HG03457 (cell line): Measurements from ENCODE around the gene CTLA4.

Experiments used
- ATAC-seq: cut with Tn5 transposase; IDR thresholded peaks from one replicate; pipeline ENCODE4 v1.9.1; 2021; ENCODE audit warnings: moderate number of reproducible peaks; ENCODE audit not compliant: unreplicated experiment

CTLA4 gene

DNA sequence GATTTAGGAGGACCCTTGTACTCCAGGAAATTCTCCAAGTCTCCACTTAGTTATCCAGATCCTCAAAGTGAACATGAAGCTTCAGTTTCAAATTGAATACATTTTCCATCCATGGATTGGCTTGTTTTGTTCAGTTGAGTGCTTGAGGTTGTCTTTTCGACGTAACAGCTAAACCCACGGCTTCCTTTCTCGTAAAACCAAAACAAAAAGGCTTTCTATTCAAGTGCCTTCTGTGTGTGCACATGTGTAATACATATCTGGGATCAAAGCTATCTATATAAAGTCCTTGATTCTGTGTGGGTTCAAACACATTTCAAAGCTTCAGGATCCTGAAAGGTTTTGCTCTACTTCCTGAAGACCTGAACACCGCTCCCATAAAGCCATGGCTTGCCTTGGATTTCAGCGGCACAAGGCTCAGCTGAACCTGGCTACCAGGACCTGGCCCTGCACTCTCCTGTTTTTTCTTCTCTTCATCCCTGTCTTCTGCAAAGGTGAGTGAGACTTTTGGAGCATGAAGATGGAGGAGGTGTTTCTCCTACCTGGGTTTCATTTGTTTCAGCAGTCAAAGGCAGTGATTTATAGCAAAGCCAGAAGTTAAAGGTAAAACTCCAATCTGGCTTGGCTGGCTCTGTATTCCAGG, at the start of gene CTLA4:
CTLA4 (plus strand) TSS at position 211 of the 640 bp plus-strand sequence; CDS start at position 383, 172 bp downstream.
- ATAC-seq = no peak

DNA sequence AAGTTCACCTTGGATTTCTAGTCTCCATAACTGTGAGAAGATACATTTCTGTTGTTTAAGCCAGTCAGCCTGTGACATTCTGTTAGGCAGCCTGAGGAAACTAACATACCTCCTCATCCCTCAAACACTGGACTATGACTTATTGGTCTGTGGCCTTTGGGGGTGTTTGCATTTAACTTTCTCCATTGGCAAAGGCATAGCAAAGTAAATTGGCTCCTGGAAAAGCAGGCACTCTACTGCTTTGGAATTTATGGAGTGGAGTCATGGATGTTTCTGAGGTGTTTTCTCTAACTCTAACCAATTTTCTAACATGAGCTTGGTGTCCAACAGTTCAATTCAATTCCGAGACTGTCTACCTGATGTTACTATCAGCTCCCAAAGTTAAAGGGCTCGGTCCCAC, 48.9 kb upstream of the CTLA4 start:
- ATAC-seq = no peak

DNA sequence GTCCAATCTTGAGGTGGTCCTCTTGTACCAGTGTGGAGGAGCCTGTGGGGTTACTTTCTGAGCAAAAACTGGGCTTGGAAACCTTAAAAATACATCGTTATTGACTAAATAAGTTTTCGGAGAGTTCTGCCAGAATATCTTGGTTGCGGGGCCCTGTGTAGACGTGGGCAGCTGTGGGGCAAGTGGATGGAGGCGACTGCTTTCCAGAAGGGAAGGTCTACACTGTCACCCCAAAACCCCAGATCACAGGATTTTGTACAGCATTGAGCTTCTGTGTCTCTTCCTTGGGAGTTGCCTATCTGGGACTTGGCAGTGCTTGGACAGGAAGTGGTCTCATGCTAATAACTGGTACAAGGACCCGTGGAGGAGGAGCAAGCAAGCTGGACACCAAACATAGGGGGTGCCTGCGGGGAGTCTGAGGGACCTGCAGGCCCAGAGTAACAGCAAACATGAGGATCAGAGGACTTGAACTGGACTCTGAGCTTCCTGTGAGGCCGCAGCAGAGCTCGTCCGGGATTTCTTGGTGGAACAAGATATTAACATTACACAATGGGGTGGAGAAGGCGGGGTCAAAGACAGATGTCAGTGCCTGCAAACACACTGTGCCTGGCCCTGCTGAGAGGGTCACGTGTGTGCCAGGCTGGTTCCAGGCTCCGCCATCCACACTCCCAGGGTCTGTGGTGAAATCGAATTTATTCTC, 48.0 kb upstream of the CTLA4 start:
- ATAC-seq = no peak

DNA sequence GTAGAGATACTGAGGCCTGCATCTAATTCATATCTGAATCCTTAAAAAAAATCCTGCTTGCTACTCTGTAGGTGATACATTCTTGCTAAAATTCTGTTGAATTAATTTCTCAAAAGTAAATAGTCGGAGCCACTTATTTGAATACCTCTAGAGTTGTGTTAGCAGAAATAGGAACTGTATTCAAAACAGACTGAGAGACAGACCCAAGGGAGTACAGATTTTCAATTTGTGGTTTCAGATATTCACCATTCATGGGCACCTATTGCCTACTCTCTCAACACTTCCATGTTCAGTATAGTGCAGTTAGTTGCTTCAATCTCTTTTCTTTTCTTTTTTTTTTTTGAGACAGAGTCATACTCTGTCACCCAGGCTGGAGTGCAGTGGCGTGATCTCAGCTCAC, 46.6 kb upstream of the CTLA4 start:
- peak; percentile 85 for ATAC-seq

DNA sequence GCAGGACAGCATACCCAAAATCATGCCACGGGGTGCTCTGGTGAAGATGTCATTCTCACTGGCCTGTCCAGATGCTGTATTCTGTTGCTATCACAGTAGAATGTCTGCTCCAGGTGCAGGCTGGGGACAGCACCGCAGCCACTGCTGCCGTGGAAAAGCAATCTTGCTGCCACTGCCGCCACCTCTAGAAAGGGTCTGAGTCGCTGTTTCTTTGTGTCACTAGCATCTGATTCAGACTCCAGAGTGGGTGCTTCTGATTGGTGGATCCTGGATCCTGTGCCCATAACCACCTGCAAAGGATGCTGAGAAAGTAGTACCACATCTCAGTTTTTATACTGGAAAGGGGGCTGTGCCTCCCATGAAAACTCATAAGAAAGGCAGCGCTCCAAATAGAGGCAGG, 45.3 kb upstream of the CTLA4 start:
- no peak for ATAC-seq

DNA sequence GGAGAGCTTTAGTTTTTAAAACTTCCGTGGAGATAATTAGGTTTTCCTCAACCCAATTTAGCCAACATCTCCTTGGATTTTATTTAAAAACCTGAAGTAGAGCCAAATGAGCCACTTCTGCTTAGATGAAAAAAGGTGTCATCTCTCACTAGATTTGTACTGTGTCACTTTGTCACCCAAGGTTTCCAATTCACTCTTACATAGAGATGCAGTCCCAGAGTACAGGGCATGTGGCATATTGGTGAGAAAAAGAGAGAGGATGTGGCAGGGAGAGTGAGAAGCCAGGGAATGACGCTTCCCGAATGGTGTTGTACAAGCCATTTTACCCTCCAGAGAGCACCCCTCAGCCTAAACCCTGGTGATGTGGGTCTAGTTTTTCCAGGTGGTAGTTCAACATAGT, 44.4 kb upstream of the CTLA4 start:
- ATAC-seq = no peak

DNA sequence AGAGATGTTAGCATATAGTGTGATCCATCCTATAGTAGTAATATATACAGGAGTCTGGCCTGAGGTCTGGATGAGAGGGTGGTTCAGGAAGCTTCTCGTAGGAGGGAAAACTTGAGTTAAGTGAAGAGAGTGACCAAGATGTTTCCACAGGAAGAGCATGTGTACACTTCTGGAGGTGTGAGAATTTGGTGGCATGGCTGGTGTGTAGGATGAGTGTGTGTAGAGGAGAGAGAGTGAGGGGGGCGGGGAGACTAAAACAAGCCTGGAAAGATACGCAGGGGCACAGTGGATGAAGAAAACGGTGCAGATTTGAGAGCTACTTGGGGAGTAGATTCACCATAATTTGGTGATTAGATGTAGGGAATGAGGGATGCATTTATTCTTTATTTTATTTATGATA, 43.5 kb upstream of the CTLA4 start:
- no peak for ATAC-seq

DNA sequence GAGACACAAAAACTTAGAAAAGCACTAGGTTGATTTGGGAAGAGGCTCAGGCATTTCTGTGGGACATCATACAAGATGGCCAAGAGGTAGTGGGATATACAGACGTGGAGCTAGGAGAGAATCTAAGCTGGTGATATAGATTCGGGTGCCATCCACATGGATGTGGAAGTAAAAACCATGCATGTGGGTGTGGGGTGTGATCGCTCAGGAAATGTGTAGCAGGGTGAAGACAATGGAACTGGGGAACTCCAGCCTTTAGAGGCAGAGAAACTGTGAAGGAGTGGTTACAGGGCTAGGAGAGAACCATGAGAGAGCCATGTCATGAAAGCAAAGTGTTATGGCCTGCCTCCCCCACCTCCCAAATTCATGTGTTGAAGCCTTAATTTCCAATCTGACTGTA, 43.0 kb upstream of the CTLA4 start:
- ATAC-seq = no peak

DNA sequence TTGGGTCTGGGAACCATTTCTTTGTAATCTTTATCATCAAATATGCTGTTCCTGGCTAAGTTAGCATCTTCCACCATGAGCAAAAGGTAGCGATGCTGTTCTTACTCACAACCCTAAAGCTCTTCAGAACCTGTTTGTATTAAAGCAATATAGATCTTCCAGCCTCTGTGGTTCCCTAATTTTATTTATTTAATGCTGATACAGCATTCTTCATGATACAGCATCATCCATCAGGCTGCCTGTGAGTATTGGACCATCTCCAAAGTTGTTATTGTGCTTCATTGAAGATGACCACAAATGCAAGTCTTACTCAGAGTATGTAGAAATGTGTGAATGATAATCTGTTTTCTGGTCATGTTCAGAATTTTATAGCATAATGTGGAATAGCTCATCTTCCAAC, 40.9 kb upstream of the CTLA4 start:
- ATAC-seq = no peak

DNA sequence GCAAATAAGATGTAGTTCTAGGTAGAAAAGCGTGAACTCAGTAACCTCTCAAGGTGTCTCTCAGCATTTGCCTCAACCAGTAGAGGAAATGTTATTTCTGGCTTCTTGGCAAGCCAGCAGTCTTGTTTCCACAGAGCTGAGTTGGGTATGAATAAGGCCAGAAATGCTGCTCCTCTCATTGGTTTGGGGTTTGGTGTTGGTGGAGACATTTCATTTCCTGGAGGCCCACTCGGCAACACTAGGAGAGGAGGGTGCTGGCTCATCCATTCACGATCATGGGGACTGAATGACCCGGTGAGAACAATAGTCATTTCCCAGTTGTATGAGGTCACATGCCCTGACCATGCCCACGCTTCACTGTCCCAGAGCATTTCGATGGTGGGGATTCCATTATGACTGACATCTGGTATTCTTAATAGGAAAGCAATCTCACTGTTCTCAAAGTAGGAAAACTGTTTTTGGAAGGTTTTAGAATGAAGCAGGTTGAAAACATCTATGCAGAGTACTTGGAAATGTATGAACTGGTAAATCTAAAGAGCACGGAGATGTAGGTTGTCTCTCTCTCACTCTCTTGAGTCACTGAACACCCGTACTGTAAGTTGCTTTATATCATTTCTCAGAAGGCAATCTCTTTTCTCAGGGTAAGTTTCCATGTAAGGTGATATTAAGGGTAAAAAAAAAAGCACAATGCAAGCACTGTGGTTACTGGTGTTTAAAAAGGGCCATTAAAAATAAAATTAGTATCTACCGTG, 37.1 kb upstream of the CTLA4 start:
- no peak for ATAC-seq

DNA sequence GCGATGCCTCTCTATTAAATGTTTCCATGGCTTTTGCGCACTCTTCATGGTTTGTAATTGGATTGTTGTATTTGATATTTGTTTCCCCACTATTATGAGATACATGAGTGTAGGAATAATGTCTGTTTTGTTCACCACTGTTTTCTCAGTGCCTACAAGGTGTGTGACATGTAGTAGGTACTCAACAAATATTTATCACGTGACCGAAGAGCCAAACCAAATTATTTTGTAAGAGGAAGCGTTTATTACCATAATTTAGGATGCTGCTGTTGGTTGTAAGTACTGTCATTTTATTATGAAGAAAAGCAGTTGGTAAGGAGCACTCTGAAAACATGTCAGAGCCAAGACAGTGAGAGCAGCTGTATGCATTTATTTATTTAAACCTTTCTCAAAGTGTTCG, 32.2 kb upstream of the CTLA4 start:
- no peak for ATAC-seq

DNA sequence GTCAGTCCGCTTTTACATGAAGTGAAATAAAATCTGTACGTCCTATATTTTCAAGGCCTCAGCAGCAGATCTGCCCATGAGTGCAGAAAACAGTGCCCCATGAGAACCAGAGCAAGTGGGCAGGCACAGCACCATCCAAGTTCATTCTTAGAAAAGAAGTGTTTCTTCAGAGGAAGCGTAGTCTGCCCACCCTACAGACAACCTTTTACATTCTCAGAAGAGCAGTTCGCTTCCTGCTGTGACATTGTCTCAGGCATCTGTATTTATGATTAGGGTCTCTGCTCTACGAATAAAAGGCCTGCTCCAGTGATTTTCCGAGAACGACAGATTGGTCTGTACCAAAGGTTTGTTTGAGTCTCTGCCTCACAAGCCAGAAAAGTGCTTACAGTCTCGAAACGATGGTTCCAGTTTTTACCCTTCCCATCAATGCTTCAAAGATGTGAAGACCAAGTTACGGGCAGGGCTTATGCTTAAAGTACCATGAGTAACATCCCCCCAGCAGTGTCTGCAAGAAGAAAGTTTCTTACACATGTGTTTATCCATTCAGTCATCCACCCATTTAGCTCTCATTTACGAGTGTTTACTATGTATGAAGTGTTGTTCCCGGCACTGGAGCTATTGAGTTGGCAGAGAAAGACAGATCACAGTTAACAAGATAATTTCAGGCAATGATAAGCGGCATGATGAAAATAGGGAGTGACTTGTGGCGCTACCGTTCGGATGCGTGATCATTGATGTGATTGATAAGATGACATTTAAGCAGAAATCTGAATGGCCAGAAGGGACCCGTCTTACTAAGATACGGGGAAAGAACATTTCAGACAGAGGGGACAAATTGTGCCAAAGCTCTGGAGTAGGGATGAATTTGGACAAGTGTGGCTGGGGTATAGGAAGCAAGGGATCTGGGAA, 31.4 kb upstream of the CTLA4 start:
- ATAC-seq = no peak

DNA sequence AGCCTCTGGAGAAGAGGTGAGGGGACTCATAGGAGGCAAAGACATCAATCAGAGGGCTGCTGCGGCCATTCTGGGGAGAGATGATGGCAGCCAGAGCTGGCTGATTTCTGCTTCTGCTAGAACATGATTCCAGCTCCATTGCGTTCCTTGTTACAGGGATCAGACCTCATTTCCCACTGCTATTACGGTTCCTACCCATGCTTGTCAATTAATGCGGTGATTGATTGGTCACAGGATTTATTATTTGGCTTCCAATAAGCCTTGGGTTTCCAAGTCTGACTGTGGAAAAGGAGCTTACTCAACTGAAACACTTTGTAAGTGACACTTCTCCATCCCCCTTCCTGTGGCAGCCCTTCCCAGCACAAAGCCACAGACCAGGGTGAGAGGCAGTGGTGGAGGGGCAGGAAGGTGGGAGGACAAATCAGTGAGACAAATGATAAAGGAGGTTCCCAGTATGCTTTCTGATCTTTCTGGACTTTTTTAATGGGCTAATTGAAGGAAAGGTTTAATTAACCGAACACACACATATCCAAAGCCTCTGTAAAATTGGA, 26.8 kb upstream of the CTLA4 start:
- ATAC-seq = no peak

DNA sequence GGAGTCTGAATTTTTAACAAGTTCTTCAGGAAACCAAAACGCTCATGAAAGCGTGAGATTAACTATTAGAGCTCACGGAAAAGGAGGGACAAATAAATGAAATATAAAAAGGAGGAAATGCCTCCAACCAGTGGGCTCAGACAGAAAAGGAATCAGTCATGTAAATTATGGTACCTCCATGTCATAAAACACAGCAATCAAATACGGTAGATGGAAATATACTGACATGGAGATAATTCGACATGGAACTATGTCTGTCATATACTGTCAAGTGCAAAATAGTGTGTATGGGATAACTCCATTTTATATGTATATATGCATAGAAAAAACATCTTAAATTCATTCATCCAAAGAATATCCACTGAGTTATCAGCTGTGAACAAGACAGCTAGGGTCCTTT, 25.9 kb upstream of the CTLA4 start:
- ATAC-seq = no peak

DNA sequence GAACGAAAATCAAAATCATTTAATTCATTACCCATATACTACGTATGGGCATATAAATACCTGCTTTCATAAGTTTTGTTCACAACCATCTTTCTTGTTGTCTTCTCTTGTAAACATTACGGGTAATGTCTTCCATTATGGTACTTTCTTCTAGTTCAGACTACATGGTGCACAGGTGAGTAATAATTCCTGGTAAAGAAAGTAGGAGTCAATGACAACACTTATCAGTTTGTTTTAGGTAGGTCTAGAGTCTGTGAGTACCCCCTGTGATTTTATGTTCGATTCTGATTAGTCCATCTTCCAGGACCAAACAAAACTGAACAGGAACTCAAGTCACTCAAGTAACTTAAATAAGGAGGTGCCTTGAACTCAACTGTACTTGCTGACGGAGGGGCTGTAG, 25.2 kb upstream of the CTLA4 start:
- no peak for ATAC-seq

DNA sequence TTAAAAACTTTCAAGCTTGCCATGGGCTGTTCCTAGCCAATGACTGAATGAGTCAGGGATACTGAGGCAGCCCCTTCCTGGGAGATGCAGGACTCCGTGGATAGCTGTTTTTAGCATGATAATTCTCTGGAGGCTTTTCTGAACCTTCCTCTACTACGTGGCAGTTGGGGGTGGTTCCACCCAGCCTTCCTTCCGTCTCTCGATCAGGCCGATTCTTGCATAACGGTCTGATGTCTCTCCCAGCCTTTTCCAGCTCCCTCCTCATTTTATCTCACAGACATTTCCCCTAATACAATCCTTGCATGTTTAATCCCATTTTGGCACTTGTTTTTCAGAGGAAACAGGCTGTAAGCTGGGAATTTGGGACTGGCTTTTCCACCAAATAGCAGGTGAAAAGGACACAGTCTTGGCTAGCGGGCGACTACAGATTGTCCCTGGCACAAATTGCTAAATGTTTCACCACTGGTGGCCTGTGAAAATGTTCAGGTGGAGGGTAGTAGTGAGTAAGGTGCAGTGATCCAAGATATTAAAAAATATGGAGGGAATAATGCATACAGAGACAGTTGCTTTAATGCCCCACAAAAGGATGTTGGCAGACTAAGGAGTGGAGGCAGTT, 21.0 kb upstream of the CTLA4 start:
- ATAC-seq = no peak

DNA sequence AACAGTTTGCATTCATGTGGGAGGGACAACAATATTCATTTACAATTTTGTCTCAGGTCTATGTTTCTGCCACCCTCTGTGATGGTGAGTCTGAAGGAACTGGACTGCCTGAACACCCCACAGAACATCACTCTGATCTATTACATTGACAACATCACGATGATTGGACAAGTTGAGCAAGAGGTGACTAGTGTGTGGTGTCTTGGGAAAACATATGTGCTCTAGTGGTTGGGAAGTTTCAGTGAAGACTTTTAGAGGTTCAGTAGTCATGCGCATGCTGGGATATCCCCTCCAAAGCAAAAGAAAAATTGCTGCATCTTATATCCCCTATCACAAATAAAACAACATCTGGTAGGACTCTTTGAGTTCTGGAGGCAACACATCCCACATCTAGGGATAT, 18.6 kb upstream of the CTLA4 start:
- no peak for ATAC-seq

DNA sequence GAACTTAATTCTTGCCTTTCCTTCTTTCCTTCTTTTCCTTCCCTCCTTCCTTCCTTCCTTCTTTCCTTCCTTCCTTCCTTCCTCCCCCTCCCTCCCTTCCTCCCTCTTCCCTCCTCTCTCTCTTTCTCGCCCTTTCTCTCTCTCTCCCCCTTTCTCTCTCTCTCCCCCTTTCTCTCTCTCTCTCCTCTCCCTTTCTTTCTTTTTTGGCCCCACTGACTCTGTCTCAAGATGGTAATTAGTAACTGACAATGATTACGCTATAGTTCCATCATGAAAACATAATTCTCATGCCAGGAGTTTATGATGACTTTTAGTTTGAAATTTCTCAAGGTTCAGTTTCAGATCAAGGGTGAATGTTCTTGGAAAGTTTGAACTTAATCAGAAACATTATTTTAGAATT, 14.8 kb upstream of the CTLA4 start:
- ATAC-seq = no peak

DNA sequence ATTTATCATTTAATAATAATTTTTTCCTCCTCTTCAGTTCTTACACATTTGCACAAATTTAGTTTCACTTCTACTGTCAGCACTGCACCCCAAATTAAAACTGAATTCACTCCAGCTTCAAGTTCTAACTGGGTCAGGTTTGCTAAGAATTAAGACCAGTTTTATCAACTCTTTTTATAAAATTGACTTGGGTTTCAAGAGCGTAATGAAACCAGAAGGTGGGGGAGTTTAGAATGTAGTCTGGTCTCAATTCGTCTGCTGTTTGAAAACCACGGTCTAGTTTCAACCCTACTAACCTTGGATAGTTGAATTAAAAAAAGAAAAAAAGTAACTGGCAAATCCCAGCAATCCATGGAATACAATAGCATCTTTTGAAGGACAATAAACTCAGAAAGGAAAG, 14.3 kb upstream of the CTLA4 start:
- ATAC-seq = no peak

DNA sequence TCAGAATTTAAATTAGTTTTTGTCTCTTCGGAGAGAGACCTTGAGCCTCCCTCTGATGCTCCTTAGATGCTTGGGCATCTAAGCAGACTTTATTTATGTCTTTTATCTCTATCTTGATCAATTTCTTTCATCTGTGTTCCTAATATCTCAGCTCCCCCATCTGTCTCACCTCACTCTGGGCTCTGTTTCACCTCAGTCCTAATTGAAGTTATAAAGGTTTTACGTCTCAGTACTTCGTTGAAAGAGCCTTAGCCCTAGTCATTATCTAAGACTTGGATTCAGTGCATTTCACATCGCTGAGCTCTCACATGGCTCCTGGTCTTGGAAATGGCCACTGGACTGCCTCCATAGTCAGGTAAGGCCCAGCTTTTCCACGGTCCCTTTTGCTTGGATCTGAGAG, 13.8 kb upstream of the CTLA4 start:
- ATAC-seq = no peak
